H9 (cell line): ENCODE data around the gene AGBL3. TPM values are rescaled to one million over a fixed set of nuclear protein-coding genes. Genes with fewer than 3 reads are reported as not detected.

ENCODE experiments used
- DNase-seq: peaks from one replicate; pipeline ENCODE4 v3.0.0-alpha.2; 2017
- H2AFZ ChIP-seq: one replicate; pipeline ENCODE4 v1.6.1; 2013; ENCODE audit warnings: mild to moderate bottlenecking, low read length, control low read depth, moderate library complexity
- H2AK5ac ChIP-seq: 2 replicates; pipeline ENCODE4 v1.6.1; 2013; ENCODE audit warnings: low read length, control low read depth, mixed read lengths; ENCODE audit not compliant: insufficient read length
- H2BK120ac ChIP-seq: one replicate; pipeline ENCODE4 v1.6.1; 2013; ENCODE audit warnings: low read depth, mild to moderate bottlenecking, low read length, control low read depth, inconsistent platforms; ENCODE audit not compliant: poor library complexity, severe bottlenecking
- H2BK12ac ChIP-seq: 2 replicates; pipeline ENCODE4 v1.6.1; 2013; ENCODE audit warnings: low read length, control low read depth, mixed read lengths, low read depth; ENCODE audit not compliant: insufficient read length
- H2BK15ac ChIP-seq: 2 replicates; pipeline ENCODE4 v1.6.1; 2013; ENCODE audit warnings: low read depth, low read length, control low read depth
- H2BK20ac ChIP-seq: one replicate; pipeline ENCODE4 v1.6.1; 2013; ENCODE audit warnings: low read depth, mild to moderate bottlenecking, low read length, control low read depth, inconsistent platforms; ENCODE audit not compliant: poor library complexity, severe bottlenecking
- H2BK5ac ChIP-seq: 2 replicates; pipeline ENCODE4 v1.6.1; 2013; ENCODE audit warnings: low read length, control low read depth, mixed read lengths; ENCODE audit not compliant: insufficient read length
- H3K14ac ChIP-seq: 2 replicates; pipeline ENCODE4 v1.6.1; 2013; ENCODE audit warnings: low read length, control low read depth; ENCODE audit not compliant: insufficient read depth
- H3K18ac ChIP-seq: 2 replicates; pipeline ENCODE4 v1.6.1; 2013; ENCODE audit warnings: low read depth, mild to moderate bottlenecking, mixed read lengths, low read length, control low read depth; ENCODE audit not compliant: insufficient read length
- H3K23ac ChIP-seq: 2 replicates; pipeline ENCODE4 v1.6.1; 2013; ENCODE audit warnings: low read length, control low read depth, mixed read lengths, low read depth; ENCODE audit not compliant: insufficient read length
- H3K23me2 ChIP-seq: 2 replicates; pipeline ENCODE4 v1.6.1; 2013; ENCODE audit warnings: low read depth, mild to moderate bottlenecking, mixed read lengths, low read length, control low read depth; ENCODE audit not compliant: insufficient read length, poor library complexity, severe bottlenecking
- H3K27ac ChIP-seq: 2 replicates; pipeline ENCODE4 v1.5.1; 2013; ENCODE audit warnings: low read length, control low read depth, mixed read lengths, low read depth; ENCODE audit not compliant: insufficient read length
- H3K27me3 ChIP-seq: 2 replicates; pipeline ENCODE4 v1.6.1; 2013; ENCODE audit warnings: low read length, control low read depth, inconsistent platforms; ENCODE audit not compliant: insufficient read depth
- H3K4ac ChIP-seq: 2 replicates; pipeline ENCODE4 v1.6.1; 2013; ENCODE audit warnings: low read depth, mild to moderate bottlenecking, control low read depth, inconsistent platforms, low read length, moderate library complexity
- H3K4me1 ChIP-seq: 2 replicates; pipeline ENCODE4 v1.6.1; 2013; ENCODE audit warnings: low read length, control low read depth, inconsistent platforms; ENCODE audit not compliant: insufficient read depth
- H3K4me2 ChIP-seq: 2 replicates; pipeline ENCODE4 v1.6.1; 2013; ENCODE audit warnings: low read length, control low read depth, mixed read lengths; ENCODE audit not compliant: insufficient read length, insufficient read depth
- H3K56ac ChIP-seq: 2 replicates; pipeline ENCODE4 v1.6.1; 2013; ENCODE audit warnings: low read depth, mild to moderate bottlenecking, mixed read lengths, low read length, control low read depth; ENCODE audit not compliant: insufficient read length
- H3K79me1 ChIP-seq: 2 replicates; pipeline ENCODE4 v1.6.1; 2013; ENCODE audit warnings: low read depth, mild to moderate bottlenecking, moderate library complexity, low read length, control low read depth, inconsistent platforms; ENCODE audit not compliant: insufficient read depth, poor library complexity, severe bottlenecking
- H3K79me2 ChIP-seq: 2 replicates; pipeline ENCODE4 v1.6.1; 2013; ENCODE audit warnings: low read length, control low read depth, inconsistent platforms; ENCODE audit not compliant: insufficient read depth
- H3K9ac ChIP-seq: 2 replicates; pipeline ENCODE4 v1.6.1; 2013; ENCODE audit warnings: low read length, control low read depth, mixed read lengths; ENCODE audit not compliant: insufficient read length; ENCODE audit errors: extremely low read depth
- H3K9me3 ChIP-seq: one replicate; pipeline ENCODE4 v1.6.1; 2013; ENCODE audit warnings: low read depth, low read length, inconsistent platforms; ENCODE audit not compliant: control insufficient read depth
- H3T11ph ChIP-seq: one replicate; pipeline ENCODE4 v1.6.1; 2013; ENCODE audit warnings: mild to moderate bottlenecking, low read length, control low read depth, inconsistent platforms
- H4K20me1 ChIP-seq: one replicate; pipeline ENCODE4 v1.6.1; 2013; ENCODE audit not compliant: control insufficient read depth, insufficient read length, insufficient read depth
- H4K5ac ChIP-seq: 2 replicates; pipeline ENCODE4 v1.6.1; 2013; ENCODE audit warnings: low read depth, mild to moderate bottlenecking, mixed read lengths, low read length, control low read depth; ENCODE audit not compliant: insufficient read length
- H4K8ac ChIP-seq: replicated peaks from 2 replicates; pipeline ENCODE4 v1.6.1; 2013; ENCODE audit warnings: low read length, control low read depth, mixed read lengths, low read depth; ENCODE audit not compliant: insufficient read length
- H4K91ac ChIP-seq: 2 replicates; pipeline ENCODE4 v1.6.1; 2013; ENCODE audit warnings: low read depth, mild to moderate bottlenecking, moderate library complexity, mixed read lengths, low read length, control low read depth; ENCODE audit not compliant: insufficient read length
- H3K27ac Mint-ChIP-seq, 3 experiments: 2 replicates in 2 of 3; 3 replicates in 1 of 3; pipeline ENCODE4 v1.8.0; 2020 to 2021; ENCODE audit warnings: mixed read lengths in 3 of 3, mild to moderate bottlenecking in 1 of 3, moderate library complexity in 1 of 3
- H3K27me3 Mint-ChIP-seq: 2 replicates; pipeline ENCODE4 v1.8.0; 2021; ENCODE audit warnings: low read depth, mild to moderate bottlenecking, moderate library complexity, mixed read lengths
- H3K36me3 Mint-ChIP-seq, 3 experiments: 2 replicates in 2 of 3; 3 replicates in 1 of 3; pipeline ENCODE4 v1.8.0; 2020 to 2021; ENCODE audit warnings: low read depth in 3 of 3, mixed read lengths in 3 of 3; ENCODE audit not compliant: insufficient read depth in 1 of 3
- H3K4me1 Mint-ChIP-seq, 2 experiments: 2 replicates each; pipeline ENCODE4 v1.8.0; 2020; ENCODE audit warnings: mixed read lengths in 2 of 2
- H3K4me3 Mint-ChIP-seq, 2 experiments: 2 replicates in 1 of 2; 3 replicates in 1 of 2; pipeline ENCODE4 v1.8.0; 2020 to 2021; ENCODE audit warnings: mild to moderate bottlenecking in 2 of 2, mixed read lengths in 2 of 2, moderate library complexity in 1 of 2
- H3K9me3 Mint-ChIP-seq, 2 experiments: 2 replicates in 1 of 2; 3 replicates in 1 of 2; pipeline ENCODE4 v1.8.0; 2020; ENCODE audit warnings: mild to moderate bottlenecking in 2 of 2, mixed read lengths in 2 of 2, moderate library complexity in 1 of 2
- CTCF ChIP-seq: fragments of 200-600 bp; sonication (generic); conservative IDR thresholded peaks from 3 replicates; pipeline ENCODE4 v1.8.0; 2021; ENCODE audit warnings: antibody characterized with exemption, mild to moderate bottlenecking
- WGBS: extraction: QIAGEN DNeasy Blood & Tissue Kit; methylation state at CpG from one replicate; pipeline ENCODE4 v1.1.7; 2013; ENCODE audit warnings: missing lambda C conversion rate, low lambda C conversion rate, mixed read lengths; ENCODE audit not compliant: insufficient read length; ENCODE audit errors: extremely low coverage; 5-methylcytosine and 5-hydroxymethylcytosine counted together
- total RNA-seq: library from RNA; stranded (reverse); gene quantifications from 2 replicates; pipeline ENCODE4 v1.2.1, GENCODE V29; 2021

AGBL3 gene
- total RNA-seq, 1 experiment from 2014 or later: 2.4 TPM

- H3K18ac ChIP-seq: no peak overlapping the region
- H2BK15ac ChIP-seq: no peak overlapping the region
- H3K27ac ChIP-seq: no peak overlapping the region
- H3K79me1 ChIP-seq: no peaks in the 10 kb centered on the region
- H3K9me3 ChIP-seq: no peaks in the 10 kb centered on the region
- peak overlapping the region; percentile 44 to 95 (median 80); a peak in 5 of 7 replicates for H3K27ac Mint-ChIP-seq
- no peak overlapping the region for H3K14ac ChIP-seq
- no peak overlapping the region for H3K9ac ChIP-seq
- no peak overlapping the region for H3T11ph ChIP-seq
- H3K4ac ChIP-seq: no peak overlapping the region
- H3K23ac ChIP-seq: no peak overlapping the region
- H4K20me1 ChIP-seq: no peaks in the 10 kb centered on the region
- WGBS: no CpG with 5 or more reads among the region's 13 CpGs
- H3K27me3 Mint-ChIP-seq: no peaks in the 10 kb centered on the region
- TF ChIP-seq CTCF: no peak
- no peak overlapping the region for H3K56ac ChIP-seq
- H4K91ac ChIP-seq: no peak overlapping the region
- H3K4me3 Mint-ChIP-seq: peak overlapping the region in 1 of 2 experiments; percentile 84; a peak in 2 of 5 replicates
- H4K8ac ChIP-seq: no peak overlapping the region
- H4K5ac ChIP-seq: no peak overlapping the region
- no peak overlapping the region for H3K4me2 ChIP-seq
- no peak overlapping the region for H2AK5ac ChIP-seq
- H2BK12ac ChIP-seq: no peak overlapping the region
- H3K27me3 ChIP-seq: no peaks in the 10 kb centered on the region
- no peak overlapping the region for H2BK20ac ChIP-seq
- peaks cover 47 to 56% (median 55%) of the 10 kb centered on the region in 3 experiments; a peak in 6 of 7 replicates for H3K36me3 Mint-ChIP-seq
- H3K23me2 ChIP-seq: peaks cover 8% of the 10 kb centered on the region
- no peak overlapping the region for H2BK5ac ChIP-seq
- peaks cover 0 to 5% of the 10 kb centered on the region in 2 experiments; a peak in 2 of 5 replicates for H3K9me3 Mint-ChIP-seq
- H3K4me1 ChIP-seq: 0 out of 2 replicates have a peak, but pooled peaks cover 2% of the 10 kb centered on the region
- no peak overlapping the region for H2BK120ac ChIP-seq
- no peak overlapping the region for H2AFZ ChIP-seq
- no peaks in the 10 kb centered on the region; the same call in 1 of the 2 replicates for H3K79me2 ChIP-seq
- H3K4me1 Mint-ChIP-seq: peaks cover 27 to 30% of the 10 kb centered on the region in 2 experiments
- no peak for DNase-seq
Observed at GRCh38 chr7:135168489-135169140, 182.3 kb downstream of the AGBL3 start.
